H9 (cell line): ENCODE data around the gene DMRT3. TPM values are rescaled to one million over a fixed set of nuclear protein-coding genes. Genes with fewer than 3 reads are reported as not detected.

ENCODE experiments used
- DNase-seq: peaks from one replicate; pipeline ENCODE4 v3.0.0-alpha.2; 2017
- H2AFZ ChIP-seq: one replicate; pipeline ENCODE4 v1.6.1; 2013; ENCODE audit warnings: mild to moderate bottlenecking, low read length, control low read depth, moderate library complexity
- H2AK5ac ChIP-seq: 2 replicates; pipeline ENCODE4 v1.6.1; 2013; ENCODE audit warnings: low read length, control low read depth, mixed read lengths; ENCODE audit not compliant: insufficient read length
- H2BK120ac ChIP-seq: one replicate; pipeline ENCODE4 v1.6.1; 2013; ENCODE audit warnings: low read depth, mild to moderate bottlenecking, low read length, control low read depth, inconsistent platforms; ENCODE audit not compliant: poor library complexity, severe bottlenecking
- H2BK12ac ChIP-seq: 2 replicates; pipeline ENCODE4 v1.6.1; 2013; ENCODE audit warnings: low read length, control low read depth, mixed read lengths, low read depth; ENCODE audit not compliant: insufficient read length
- H2BK15ac ChIP-seq: 2 replicates; pipeline ENCODE4 v1.6.1; 2013; ENCODE audit warnings: low read depth, low read length, control low read depth
- H2BK20ac ChIP-seq: one replicate; pipeline ENCODE4 v1.6.1; 2013; ENCODE audit warnings: low read depth, mild to moderate bottlenecking, low read length, control low read depth, inconsistent platforms; ENCODE audit not compliant: poor library complexity, severe bottlenecking
- H2BK5ac ChIP-seq: 2 replicates; pipeline ENCODE4 v1.6.1; 2013; ENCODE audit warnings: low read length, control low read depth, mixed read lengths; ENCODE audit not compliant: insufficient read length
- H3K14ac ChIP-seq: 2 replicates; pipeline ENCODE4 v1.6.1; 2013; ENCODE audit warnings: low read length, control low read depth; ENCODE audit not compliant: insufficient read depth
- H3K18ac ChIP-seq: 2 replicates; pipeline ENCODE4 v1.6.1; 2013; ENCODE audit warnings: low read depth, mild to moderate bottlenecking, mixed read lengths, low read length, control low read depth; ENCODE audit not compliant: insufficient read length
- H3K23ac ChIP-seq: 2 replicates; pipeline ENCODE4 v1.6.1; 2013; ENCODE audit warnings: low read length, control low read depth, mixed read lengths, low read depth; ENCODE audit not compliant: insufficient read length
- H3K23me2 ChIP-seq: 2 replicates; pipeline ENCODE4 v1.6.1; 2013; ENCODE audit warnings: low read depth, mild to moderate bottlenecking, mixed read lengths, low read length, control low read depth; ENCODE audit not compliant: insufficient read length, poor library complexity, severe bottlenecking
- H3K27ac ChIP-seq: 2 replicates; pipeline ENCODE4 v1.5.1; 2013; ENCODE audit warnings: low read length, control low read depth, mixed read lengths, low read depth; ENCODE audit not compliant: insufficient read length
- H3K27me3 ChIP-seq: 2 replicates; pipeline ENCODE4 v1.6.1; 2013; ENCODE audit warnings: low read length, control low read depth, inconsistent platforms; ENCODE audit not compliant: insufficient read depth
- H3K4ac ChIP-seq: 2 replicates; pipeline ENCODE4 v1.6.1; 2013; ENCODE audit warnings: low read depth, mild to moderate bottlenecking, control low read depth, inconsistent platforms, low read length, moderate library complexity
- H3K4me1 ChIP-seq: 2 replicates; pipeline ENCODE4 v1.6.1; 2013; ENCODE audit warnings: low read length, control low read depth, inconsistent platforms; ENCODE audit not compliant: insufficient read depth
- H3K4me2 ChIP-seq: 2 replicates; pipeline ENCODE4 v1.6.1; 2013; ENCODE audit warnings: low read length, control low read depth, mixed read lengths; ENCODE audit not compliant: insufficient read length, insufficient read depth
- H3K56ac ChIP-seq: 2 replicates; pipeline ENCODE4 v1.6.1; 2013; ENCODE audit warnings: low read depth, mild to moderate bottlenecking, mixed read lengths, low read length, control low read depth; ENCODE audit not compliant: insufficient read length
- H3K79me1 ChIP-seq: 2 replicates; pipeline ENCODE4 v1.6.1; 2013; ENCODE audit warnings: low read depth, mild to moderate bottlenecking, moderate library complexity, low read length, control low read depth, inconsistent platforms; ENCODE audit not compliant: insufficient read depth, poor library complexity, severe bottlenecking
- H3K79me2 ChIP-seq: 2 replicates; pipeline ENCODE4 v1.6.1; 2013; ENCODE audit warnings: low read length, control low read depth, inconsistent platforms; ENCODE audit not compliant: insufficient read depth
- H3K9ac ChIP-seq: 2 replicates; pipeline ENCODE4 v1.6.1; 2013; ENCODE audit warnings: low read length, control low read depth, mixed read lengths; ENCODE audit not compliant: insufficient read length; ENCODE audit errors: extremely low read depth
- H3K9me3 ChIP-seq: one replicate; pipeline ENCODE4 v1.6.1; 2013; ENCODE audit warnings: low read depth, low read length, inconsistent platforms; ENCODE audit not compliant: control insufficient read depth
- H3T11ph ChIP-seq: one replicate; pipeline ENCODE4 v1.6.1; 2013; ENCODE audit warnings: mild to moderate bottlenecking, low read length, control low read depth, inconsistent platforms
- H4K20me1 ChIP-seq: one replicate; pipeline ENCODE4 v1.6.1; 2013; ENCODE audit not compliant: control insufficient read depth, insufficient read length, insufficient read depth
- H4K5ac ChIP-seq: 2 replicates; pipeline ENCODE4 v1.6.1; 2013; ENCODE audit warnings: low read depth, mild to moderate bottlenecking, mixed read lengths, low read length, control low read depth; ENCODE audit not compliant: insufficient read length
- H4K8ac ChIP-seq: replicated peaks from 2 replicates; pipeline ENCODE4 v1.6.1; 2013; ENCODE audit warnings: low read length, control low read depth, mixed read lengths, low read depth; ENCODE audit not compliant: insufficient read length
- H4K91ac ChIP-seq: 2 replicates; pipeline ENCODE4 v1.6.1; 2013; ENCODE audit warnings: low read depth, mild to moderate bottlenecking, moderate library complexity, mixed read lengths, low read length, control low read depth; ENCODE audit not compliant: insufficient read length
- H3K27ac Mint-ChIP-seq, 3 experiments: 2 replicates in 2 of 3; 3 replicates in 1 of 3; pipeline ENCODE4 v1.8.0; 2020 to 2021; ENCODE audit warnings: mixed read lengths in 3 of 3, mild to moderate bottlenecking in 1 of 3, moderate library complexity in 1 of 3
- H3K27me3 Mint-ChIP-seq: 2 replicates; pipeline ENCODE4 v1.8.0; 2021; ENCODE audit warnings: low read depth, mild to moderate bottlenecking, moderate library complexity, mixed read lengths
- H3K36me3 Mint-ChIP-seq, 3 experiments: 2 replicates in 2 of 3; 3 replicates in 1 of 3; pipeline ENCODE4 v1.8.0; 2020 to 2021; ENCODE audit warnings: low read depth in 3 of 3, mixed read lengths in 3 of 3; ENCODE audit not compliant: insufficient read depth in 1 of 3
- H3K4me1 Mint-ChIP-seq, 2 experiments: 2 replicates each; pipeline ENCODE4 v1.8.0; 2020; ENCODE audit warnings: mixed read lengths in 2 of 2
- H3K4me3 Mint-ChIP-seq, 2 experiments: 2 replicates in 1 of 2; 3 replicates in 1 of 2; pipeline ENCODE4 v1.8.0; 2020 to 2021; ENCODE audit warnings: mild to moderate bottlenecking in 2 of 2, mixed read lengths in 2 of 2, moderate library complexity in 1 of 2
- H3K9me3 Mint-ChIP-seq, 2 experiments: 2 replicates in 1 of 2; 3 replicates in 1 of 2; pipeline ENCODE4 v1.8.0; 2020; ENCODE audit warnings: mild to moderate bottlenecking in 2 of 2, mixed read lengths in 2 of 2, moderate library complexity in 1 of 2
- WGBS: extraction: QIAGEN DNeasy Blood & Tissue Kit; methylation state at CpG from one replicate; pipeline ENCODE4 v1.1.7; 2013; ENCODE audit warnings: missing lambda C conversion rate, low lambda C conversion rate, mixed read lengths; ENCODE audit not compliant: insufficient read length; ENCODE audit errors: extremely low coverage; 5-methylcytosine and 5-hydroxymethylcytosine counted together
- total RNA-seq: library from RNA; stranded (reverse); gene quantifications from 2 replicates; pipeline ENCODE4 v1.2.1, GENCODE V29; 2021
- TF ChIP-seq, protein P1 (sequence below): fragments of 200-600 bp; sonication (generic); conservative IDR thresholded peaks from 3 replicates; pipeline ENCODE4 v1.8.0; 2021; ENCODE audit warnings: antibody characterized with exemption, mild to moderate bottlenecking

The DMRT3 gene
- total RNA-seq, 1 experiment from 2014 or later, result not detected

- DNase-seq, result no peak
- Mint-ChIP-seq H3K27me3 (peaks cover 36% of the 10 kb centered on the region), H3K36me3 (no peaks in the 10 kb centered on the region), H3K27ac (no peak overlapping the region), H3K4me3 (no peak overlapping the region), H3K4me1 (peaks cover 0 to 5% of the 10 kb centered on the region in 2 experiments; a peak in 2 of 4 replicates), H3K9me3 (peaks cover 0 to 9% of the 10 kb centered on the region in 2 experiments; a peak in 2 of 5 replicates)
- H3K9ac ChIP-seq, result no peak overlapping the region
- no peak overlapping the region for H2BK12ac ChIP-seq
- no peak overlapping the region for H2BK20ac ChIP-seq
- H3K4me2 ChIP-seq, result no peak overlapping the region
- H2BK15ac ChIP-seq, result no peak overlapping the region
- H3K14ac ChIP-seq, result no peak overlapping the region
- H3K79me1 ChIP-seq, result no peaks in the 10 kb centered on the region
- H3K4ac ChIP-seq, result no peak overlapping the region
- H4K91ac ChIP-seq, result no peak overlapping the region
- no peak overlapping the region for H3K18ac ChIP-seq
- no peaks in the 10 kb centered on the region for H3K79me2 ChIP-seq
- no peak overlapping the region for H2AFZ ChIP-seq
- no peaks in the 10 kb centered on the region for H3K27me3 ChIP-seq
- TF ChIP-seq, protein P1, sequence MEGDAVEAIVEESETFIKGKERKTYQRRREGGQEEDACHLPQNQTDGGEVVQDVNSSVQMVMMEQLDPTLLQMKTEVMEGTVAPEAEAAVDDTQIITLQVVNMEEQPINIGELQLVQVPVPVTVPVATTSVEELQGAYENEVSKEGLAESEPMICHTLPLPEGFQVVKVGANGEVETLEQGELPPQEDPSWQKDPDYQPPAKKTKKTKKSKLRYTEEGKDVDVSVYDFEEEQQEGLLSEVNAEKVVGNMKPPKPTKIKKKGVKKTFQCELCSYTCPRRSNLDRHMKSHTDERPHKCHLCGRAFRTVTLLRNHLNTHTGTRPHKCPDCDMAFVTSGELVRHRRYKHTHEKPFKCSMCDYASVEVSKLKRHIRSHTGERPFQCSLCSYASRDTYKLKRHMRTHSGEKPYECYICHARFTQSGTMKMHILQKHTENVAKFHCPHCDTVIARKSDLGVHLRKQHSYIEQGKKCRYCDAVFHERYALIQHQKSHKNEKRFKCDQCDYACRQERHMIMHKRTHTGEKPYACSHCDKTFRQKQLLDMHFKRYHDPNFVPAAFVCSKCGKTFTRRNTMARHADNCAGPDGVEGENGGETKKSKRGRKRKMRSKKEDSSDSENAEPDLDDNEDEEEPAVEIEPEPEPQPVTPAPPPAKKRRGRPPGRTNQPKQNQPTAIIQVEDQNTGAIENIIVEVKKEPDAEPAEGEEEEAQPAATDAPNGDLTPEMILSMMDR, result no peak
- no peaks in the 10 kb centered on the region for H3K23me2 ChIP-seq
- no peak overlapping the region for H3K23ac ChIP-seq
- H3K4me1 ChIP-seq, result 0 out of 2 replicates have a peak, but pooled peaks cover 2% of the 10 kb centered on the region
- H3T11ph ChIP-seq, result no peak overlapping the region
- H3K27ac ChIP-seq, result no peak overlapping the region
- H3K9me3 ChIP-seq, result no peaks in the 10 kb centered on the region
- no CpG with 5 or more reads among the region's 2 CpGs for WGBS
- no peak overlapping the region for H2AK5ac ChIP-seq
- H3K56ac ChIP-seq, result no peak overlapping the region
- no peak overlapping the region for H4K5ac ChIP-seq
- no peak overlapping the region for H2BK5ac ChIP-seq
- no peak overlapping the region for H2BK120ac ChIP-seq
- H4K20me1 ChIP-seq, result no peaks in the 10 kb centered on the region
- H4K8ac ChIP-seq, result no peak overlapping the region
These were observed 38.2 kb downstream of the DMRT3 start for GRCh38 chr9:1014640-1015039.
